Right renal cortex interstitium (tissue), 3 donors: ENCODE data around the gene CTNS. TPM values are rescaled to one million over a fixed set of nuclear protein-coding genes. Genes with fewer than 3 reads are reported as not detected.

Experiments
- DNase-seq, 3 donors: peaks; one replicate each; pipeline ENCODE4 v3.0.0-alpha.2; 2013; ENCODE audit warnings: low read depth in 3 of 3, low spot score in 2 of 3
- polyA plus RNA-seq, 3 donors: library from polyadenylated mRNA; unstranded; fragments of 120-200 nt; gene quantifications; one replicate each; pipeline ENCODE4 v1.2.1, GENCODE V29; 2013; ENCODE audit not compliant: insufficient read length in 3 of 3

Gene CTNS
- polyA plus RNA-seq, 3 donors: 19.2 to 21.5 (median 19.6) TPM

DNA sequence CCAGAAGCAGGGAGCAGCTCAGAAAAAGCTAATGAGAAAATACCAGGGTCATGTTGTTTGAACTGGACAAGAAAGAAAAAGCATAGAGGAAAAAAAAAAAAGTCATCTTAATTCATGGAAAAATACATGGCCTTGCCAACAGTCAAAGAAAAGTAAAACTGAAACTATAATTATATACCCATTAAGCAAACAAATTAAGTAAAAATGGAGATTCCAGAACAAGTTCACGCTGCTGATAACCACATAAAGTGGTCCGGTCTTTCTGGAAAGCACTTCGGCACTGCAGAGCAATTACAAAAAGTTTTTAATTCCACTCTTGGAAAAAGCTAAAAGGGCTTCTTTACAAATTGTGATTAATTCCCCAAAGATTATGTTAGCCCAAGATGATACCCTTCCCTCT is 71.8 kb downstream of the CTNS start:
- DNase-seq: no peak

DNA sequence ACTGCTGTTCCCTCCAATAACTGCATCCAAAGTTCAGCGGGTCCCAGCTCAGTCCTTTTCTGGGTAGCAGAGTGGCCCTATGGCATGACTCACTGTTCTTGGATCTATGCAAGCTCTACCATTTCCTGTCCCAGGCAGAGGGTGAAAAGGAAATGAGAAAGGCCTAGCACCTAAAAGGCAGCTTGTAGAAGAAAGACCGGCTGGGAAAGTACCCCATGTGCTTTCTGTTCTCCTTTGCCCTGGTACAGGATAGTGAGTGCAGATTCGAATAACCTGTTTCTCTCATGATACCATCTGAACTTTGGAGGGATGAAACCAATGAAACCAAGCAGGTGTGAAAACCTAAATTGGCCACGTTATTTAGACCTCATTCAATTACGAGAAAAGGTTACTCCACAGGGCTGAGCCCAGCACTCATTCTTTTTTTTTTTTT is 74.4 kb downstream of the CTNS start:
- DNase-seq: no peak

Other genes with a start within 250 kb of the CTNS start
- under 1 TPM in 1 of 3 donors, not detected in 2; 0.17 TPM for gene OR1E1, start 238.3 kb upstream of the CTNS start, polyA plus RNA-seq
- under 1 TPM in 1 of 3 donors, not detected in 2; 0.06 TPM for gene OR3A3, start 225.4 kb upstream of the CTNS start, polyA plus RNA-seq
- not detected for gene OR1E2, start 202.9 kb upstream of the CTNS start, polyA plus RNA-seq
- 1 to 10 TPM in 1 of 3 donors, under 1 TPM in 2; 0.28 to 1.1 (median 0.56) TPM for gene SPATA22, start 164.9 kb upstream of the CTNS start, polyA plus RNA-seq
- 10 to 100 TPM; 23.1 to 25.5 (median 24.3) TPM for gene ASPA, start 160.8 kb upstream of the CTNS start, polyA plus RNA-seq
- gene TRPV3, start 78.9 kb upstream of the CTNS start, polyA plus RNA-seq: under 1 TPM; 0.67 to 0.97 (median 0.91) TPM
- 1 to 10 TPM; 6.5 to 8.1 (median 7.9) TPM for gene TRPV1, start 27.3 kb upstream of the CTNS start, polyA plus RNA-seq
- gene SHPK, start 510 bp upstream of the CTNS start, polyA plus RNA-seq: 10 to 100 TPM; 12.1 to 15.7 (median 12.6) TPM
- gene TAX1BP3, start 31.8 kb downstream of the CTNS start, polyA plus RNA-seq: 10 to 100 TPM; 84.5 to 98.5 (median 92.6) TPM
- gene EMC6, start 32.1 kb downstream of the CTNS start, polyA plus RNA-seq: 10 to 100 TPM; 22.8 to 26.7 (median 26.4) TPM
- gene P2RX5, start 59.4 kb downstream of the CTNS start, polyA plus RNA-seq: 1 to 10 TPM; 1.2 to 1.6 (median 1.4) TPM
- gene HASPIN, start 87.1 kb downstream of the CTNS start, polyA plus RNA-seq: 1 to 10 TPM; 3.4 to 3.6 (median 3.5) TPM
- gene ITGAE, start 164.4 kb downstream of the CTNS start, polyA plus RNA-seq: 10 to 100 TPM; 37.4 to 40.9 (median 38.3) TPM
- gene NCBP3, start 209.5 kb downstream of the CTNS start, polyA plus RNA-seq: 10 to 100 TPM; 62.9 to 78.9 (median 74.9) TPM